ENCODE results near the gene KLHL40.

KLHL40 gene

GRCh38 chr3:42728668-42729364 lies 43.5 kb downstream of the KLHL40 start:
- no peak for DNase-seq

- DNase-seq, result no peak
Measured at GRCh38 chr3:42729404-42730145, 44.2 kb downstream of the KLHL40 start.

DNA sequence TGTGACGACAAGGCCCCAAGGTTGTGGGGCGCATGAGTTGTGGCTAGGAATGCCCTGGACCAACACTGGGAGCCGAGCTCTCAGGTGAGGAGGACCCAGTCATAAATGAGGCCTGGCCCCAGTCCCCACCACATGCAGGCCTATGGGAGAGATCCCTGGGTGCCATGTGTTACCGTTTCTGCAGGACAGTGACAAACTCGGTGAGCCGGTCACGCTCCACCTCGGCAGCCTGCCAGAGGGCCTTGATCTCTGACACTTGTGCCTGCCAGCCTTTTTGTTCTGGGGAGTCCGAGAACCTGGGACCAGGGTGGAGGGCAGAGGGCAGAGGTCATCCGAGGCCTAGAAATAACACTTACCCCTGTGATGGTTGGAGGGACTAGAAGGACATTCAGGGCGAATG lies 45.0 kb downstream of the KLHL40 start:
- no peak for DNase-seq

DNA sequence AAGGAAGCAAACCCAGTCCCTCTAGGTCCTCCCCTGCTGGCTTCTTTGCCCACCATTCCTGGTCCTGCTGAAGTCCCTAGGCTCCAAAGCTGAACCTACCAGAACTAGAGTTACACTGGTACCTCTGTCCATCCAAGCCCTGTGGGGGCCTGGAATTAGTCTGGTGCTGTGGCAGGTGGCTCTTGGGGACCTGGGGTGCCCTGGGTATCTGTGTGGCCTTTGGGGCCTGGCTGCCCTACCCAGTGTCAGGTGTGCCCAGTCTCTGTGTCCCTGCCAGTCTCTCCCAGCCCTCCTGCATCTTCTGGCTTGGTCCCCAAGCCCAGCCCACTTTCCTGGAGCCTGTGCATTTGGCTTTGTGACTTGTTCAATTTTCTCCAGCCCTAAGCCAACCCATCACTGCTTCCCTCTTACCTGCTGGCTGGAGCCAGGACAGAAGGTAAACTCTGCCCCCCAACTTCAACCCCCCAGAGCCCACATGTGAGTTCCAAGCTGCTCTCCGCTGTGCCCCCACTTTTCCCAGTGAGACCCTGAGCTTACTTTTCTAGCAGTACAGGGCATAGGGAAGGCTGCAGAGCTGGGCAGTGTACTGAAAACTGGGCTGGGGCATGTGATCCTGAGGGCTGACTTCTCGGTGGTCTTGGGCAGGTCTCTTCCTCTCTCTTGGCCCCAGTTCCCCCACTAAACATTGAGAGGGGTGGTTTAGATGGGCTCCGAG lies 45.5 kb downstream of the KLHL40 start:
- DNase-seq, result no peak

DNA sequence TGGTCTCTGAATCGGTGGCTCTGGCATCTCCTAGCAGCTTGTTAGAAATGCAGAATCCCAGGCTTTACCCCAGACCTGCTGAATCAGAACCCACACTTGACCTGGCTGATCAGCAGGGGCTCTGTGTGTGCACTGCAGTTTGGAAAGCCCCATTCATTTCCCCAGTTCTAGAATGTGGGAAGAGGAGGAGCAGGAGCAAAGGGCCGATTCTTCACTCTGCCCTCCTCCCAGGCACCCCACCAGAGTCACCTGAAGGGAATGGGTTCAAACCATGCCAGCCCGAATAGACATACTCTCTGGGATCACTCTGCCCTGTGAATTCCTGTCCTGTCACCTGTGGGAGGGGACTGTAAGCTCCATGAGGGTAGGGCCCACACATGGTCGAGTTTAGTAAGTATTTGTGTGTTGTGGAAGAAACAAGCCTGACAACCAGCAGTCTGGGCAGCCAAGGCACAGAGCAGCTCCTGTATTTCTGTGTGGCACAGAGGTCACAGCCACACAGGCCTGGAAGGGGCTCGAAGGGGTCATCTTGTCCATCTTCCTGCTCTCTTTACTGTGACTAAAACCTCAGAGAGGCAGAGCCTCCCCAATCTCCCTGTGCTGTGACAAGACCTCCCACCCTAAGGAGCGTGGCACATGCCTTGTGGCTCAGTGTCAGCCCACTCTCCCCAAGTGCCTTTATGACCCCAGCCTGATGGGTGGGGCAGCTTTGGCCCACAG lies 46.3 kb downstream of the KLHL40 start:
- DNase-seq, result no peak

- no peak for DNase-seq
Measured at GRCh38 chr3:42732196-42732828, 47.0 kb downstream of the KLHL40 start.

- DNase-seq, result no peak
Measured at GRCh38 chr3:42732829-42733459, 47.6 kb downstream of the KLHL40 start.

- no peak for DNase-seq
Measured at GRCh38 chr3:42733501-42734262, 48.3 kb downstream of the KLHL40 start.

DNA sequence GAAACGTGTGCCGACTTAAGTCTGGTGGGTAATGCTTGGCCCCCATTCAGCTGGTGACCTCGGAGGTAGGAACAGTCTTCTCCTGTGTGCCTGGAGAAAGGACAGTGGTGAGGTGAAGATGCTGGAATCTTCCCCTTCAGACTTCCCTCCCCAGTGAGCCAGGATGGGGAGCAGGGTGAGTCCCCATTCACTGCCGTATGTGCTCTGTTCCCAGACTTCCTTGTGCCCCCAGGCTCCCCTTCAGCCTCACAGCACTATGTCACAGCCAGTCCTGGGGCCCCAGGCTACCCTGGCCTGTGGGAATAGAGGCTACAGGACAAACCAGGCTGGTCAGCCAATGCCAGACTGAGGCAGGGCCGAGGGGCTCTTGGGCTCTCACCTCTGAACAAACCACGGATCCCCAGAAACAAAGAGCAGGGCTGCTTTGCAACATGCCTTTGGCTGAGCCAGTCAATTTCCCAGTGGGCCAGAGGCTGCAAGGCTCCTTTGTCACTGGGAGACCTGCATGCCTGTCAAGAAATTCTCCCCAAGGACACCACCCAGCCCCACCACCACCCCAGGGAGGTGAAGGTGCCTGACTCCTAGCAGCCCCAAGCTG lies 49.0 kb downstream of the KLHL40 start:
- DNase-seq, result no peak

- no peak for DNase-seq
Measured at GRCh38 chr3:42735019-42735418, 49.7 kb downstream of the KLHL40 start.

DNA sequence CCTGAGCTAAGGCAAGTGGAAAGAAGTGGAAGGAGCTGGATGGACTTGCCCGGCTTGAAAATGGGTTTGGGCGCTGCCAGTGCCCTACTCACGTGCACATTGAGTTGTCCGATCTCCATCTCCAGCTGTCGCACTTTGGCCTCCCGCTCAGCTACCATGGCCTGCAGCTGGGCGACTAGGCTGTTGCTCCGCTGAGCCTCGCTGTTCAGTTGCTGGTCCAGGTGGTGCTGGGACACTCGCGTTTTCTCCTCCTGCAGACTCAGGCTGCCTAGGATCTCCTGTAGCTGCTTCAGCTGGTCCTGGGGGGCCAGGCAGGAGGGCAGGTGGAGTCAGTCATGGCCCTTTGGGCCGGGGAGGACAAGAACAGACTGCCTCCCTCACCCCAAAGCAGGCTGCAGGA lies 50.3 kb downstream of the KLHL40 start:
- no peak for DNase-seq

DNA sequence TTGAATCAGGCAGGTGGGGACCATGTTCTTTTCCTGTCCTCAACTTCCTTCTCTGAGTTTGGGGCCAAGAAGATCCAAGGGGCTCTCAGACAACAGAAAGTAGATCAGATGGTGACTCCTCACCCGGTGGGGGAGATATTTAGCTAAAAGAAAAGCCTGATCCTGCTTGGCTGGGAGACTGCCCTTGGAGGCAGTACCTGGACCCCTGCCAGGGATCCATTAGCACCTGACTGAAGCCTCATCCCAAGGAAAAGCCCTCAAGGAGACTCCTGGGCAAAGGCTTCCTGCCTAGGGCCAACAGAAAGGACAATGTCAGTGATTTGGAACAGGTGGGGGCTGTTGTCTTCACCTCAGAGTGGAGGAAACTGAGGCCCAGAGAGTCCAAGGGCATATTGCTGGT lies 50.7 kb downstream of the KLHL40 start:
- no peak for DNase-seq

DNA sequence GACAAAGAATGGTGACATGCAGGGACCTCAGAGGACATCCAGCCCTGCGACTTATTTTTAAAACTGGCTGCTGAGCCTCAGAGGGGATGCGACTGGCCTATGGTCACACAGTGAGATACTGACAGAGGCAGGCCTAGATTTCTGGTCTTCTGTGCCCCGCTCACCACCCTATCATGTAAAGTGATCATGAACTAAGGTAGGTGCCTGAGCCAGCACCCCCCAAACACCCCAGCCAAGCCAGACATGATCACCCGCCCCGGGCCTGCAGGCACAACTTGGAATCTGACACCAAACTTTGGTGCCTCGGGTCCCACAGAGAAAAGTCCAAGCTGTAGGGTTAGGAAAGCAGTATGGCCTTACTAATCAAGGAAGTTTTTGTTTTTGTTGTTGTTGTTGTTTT lies 51.2 kb downstream of the KLHL40 start:
- no peak for DNase-seq

DNA sequence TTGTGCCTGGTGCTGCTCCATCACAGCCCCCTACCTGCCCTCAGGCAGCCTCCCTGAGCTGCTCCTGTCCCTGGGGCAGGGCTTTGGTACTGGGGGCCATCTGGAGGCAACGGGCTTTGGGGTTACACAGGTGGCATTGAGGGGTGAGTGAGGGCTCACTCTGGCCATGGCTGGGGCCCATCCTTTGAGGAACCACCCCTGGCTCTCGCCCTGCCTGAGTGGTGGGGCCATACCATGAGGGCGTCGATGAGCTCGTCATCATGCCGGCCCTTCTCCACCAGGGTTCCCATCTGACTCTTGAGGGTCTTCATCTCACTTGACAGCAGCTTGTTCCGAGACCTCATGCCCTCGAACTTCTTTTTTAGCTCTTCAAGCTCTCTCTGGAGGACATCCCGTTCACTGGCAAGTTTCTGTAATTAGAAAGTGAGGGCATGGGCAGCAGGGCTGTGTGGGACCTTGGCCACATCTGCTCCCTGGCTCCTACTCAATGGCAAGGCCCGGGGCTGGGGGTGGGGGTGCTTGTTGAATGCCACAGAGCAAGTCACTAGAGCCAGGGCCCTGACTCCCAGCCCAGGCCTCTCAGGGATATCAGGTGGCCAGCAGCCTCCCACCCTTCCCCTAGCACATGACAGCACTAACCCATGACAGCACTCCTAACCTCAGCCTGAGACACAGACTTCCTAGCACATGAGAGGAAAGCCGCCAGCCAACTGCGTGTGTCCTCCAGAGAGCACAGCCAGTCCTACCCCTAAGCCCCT lies 54.2 kb downstream of the KLHL40 start:
- DNase-seq, result no peak

DNA sequence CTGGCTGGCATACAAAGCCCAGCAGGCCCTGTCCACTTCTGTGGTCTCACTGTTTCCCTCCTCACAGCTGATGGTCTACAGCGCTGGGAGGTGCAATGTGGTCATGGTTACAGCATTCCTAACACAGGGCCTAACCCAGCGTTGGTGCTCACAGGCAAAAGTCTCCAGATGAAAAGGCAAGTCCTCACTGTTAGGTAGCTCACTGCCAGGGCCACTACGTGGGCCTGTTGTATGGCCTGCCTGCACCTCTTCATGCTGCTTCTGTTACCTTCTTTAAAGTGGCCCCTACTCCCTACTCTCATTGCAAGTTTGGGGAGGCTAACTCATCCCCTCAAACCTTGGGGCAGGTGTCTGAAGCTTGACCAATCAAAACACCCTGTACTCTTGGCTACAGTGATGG lies 56.5 kb downstream of the KLHL40 start:
- no peak for DNase-seq
